AG09309 (cell line): Measurements from ENCODE around the gene CAPN7.

Experiments used
- DNase-seq: peaks from one replicate; pipeline ENCODE4 v3.0.0-alpha.2; 2010; ENCODE audit warnings: low read depth
- H3K4me3 ChIP-seq: 2 replicates; pipeline ENCODE4 v1.5.1; 2011; ENCODE audit warnings: mild to moderate bottlenecking, low read depth, low read length, moderate library complexity; ENCODE audit not compliant: control insufficient read depth
- TF ChIP-seq, protein P1 (sequence below): IDR thresholded peaks from 2 replicates; pipeline ENCODE4 v1.5.1; 2011; ENCODE audit warnings: mild to moderate bottlenecking, low read depth, low read length, inconsistent platforms; ENCODE audit not compliant: insufficient read depth, control insufficient read depth; ENCODE audit errors: missing control alignments

Gene CAPN7

DNA sequence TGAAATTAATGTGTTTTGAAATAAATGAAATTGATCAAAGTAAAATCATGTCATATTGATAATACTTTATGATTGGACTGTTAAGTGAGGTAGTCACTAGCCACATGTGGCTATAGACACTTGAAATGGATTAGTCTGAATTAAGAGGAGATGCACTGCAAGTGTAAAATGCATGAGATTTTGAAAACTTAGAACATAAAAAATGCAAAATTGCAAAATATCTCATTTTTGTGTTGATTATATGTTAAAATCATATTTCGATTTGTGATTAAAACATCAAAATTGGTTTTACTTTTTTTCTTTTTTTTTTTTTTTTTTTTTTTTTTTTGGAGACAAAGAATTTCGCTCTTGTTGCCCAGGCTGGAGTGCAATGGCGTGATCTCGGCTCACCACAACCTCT is 23.2 kb downstream of the CAPN7 start:
- H3K4me3 ChIP-seq, result no peak overlapping the region
- TF ChIP-seq, protein P1, sequence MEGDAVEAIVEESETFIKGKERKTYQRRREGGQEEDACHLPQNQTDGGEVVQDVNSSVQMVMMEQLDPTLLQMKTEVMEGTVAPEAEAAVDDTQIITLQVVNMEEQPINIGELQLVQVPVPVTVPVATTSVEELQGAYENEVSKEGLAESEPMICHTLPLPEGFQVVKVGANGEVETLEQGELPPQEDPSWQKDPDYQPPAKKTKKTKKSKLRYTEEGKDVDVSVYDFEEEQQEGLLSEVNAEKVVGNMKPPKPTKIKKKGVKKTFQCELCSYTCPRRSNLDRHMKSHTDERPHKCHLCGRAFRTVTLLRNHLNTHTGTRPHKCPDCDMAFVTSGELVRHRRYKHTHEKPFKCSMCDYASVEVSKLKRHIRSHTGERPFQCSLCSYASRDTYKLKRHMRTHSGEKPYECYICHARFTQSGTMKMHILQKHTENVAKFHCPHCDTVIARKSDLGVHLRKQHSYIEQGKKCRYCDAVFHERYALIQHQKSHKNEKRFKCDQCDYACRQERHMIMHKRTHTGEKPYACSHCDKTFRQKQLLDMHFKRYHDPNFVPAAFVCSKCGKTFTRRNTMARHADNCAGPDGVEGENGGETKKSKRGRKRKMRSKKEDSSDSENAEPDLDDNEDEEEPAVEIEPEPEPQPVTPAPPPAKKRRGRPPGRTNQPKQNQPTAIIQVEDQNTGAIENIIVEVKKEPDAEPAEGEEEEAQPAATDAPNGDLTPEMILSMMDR, result no peak
- no peak for DNase-seq

DNA sequence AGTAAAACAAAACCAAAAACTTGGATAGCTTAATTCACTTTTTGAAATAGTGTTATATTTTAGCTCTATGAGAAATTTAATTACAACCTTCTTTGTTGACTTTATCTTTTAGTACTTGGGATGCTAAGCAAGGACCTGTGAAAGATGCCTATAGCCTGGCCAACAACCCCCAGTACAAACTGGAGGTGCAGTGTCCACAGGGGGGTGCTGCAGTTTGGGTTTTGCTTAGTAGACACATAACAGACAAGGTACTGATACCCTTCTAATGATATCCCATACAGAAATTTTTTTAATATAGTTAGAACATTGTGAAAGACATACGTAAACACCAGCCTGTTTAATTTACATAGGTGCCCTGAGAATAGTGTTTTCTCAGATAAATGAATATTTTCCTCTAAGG is 35.3 kb downstream of the CAPN7 start:
- TF ChIP-seq, protein P1, result peak; percentile 41
- no peak for DNase-seq
- no peak overlapping the region for H3K4me3 ChIP-seq

DNA sequence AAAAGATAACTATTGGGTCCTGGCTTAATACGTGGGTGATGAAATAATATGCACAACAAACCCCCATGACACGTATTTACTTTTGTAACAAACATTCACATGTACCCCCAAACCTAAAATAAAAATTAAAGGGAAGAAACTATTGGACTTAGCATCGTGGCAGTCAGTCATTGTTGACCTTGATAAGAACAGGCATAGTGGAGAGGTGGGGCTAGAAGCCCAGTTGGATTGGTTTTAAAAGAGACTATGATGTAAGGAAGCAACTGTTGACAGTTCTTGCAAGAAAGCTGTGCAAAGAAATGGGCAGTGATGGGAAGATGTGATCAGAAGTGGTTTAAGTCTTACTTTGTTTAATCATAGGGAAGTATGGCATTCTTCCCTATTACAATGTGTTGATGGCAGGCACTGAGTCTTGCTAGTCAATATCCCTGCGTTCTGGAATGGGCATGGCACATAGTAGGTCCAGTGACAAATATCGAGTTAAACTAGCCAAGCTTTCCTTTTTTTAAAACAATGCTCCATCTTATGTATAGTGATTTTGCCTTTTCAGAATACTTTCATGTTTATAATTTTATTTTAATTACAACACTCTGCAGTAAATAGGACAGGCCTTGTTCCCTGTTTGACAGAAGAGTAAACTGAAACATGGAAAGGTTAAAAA is 37.9 kb downstream of the CAPN7 start:
- no peak overlapping the region for H3K4me3 ChIP-seq
- DNase-seq, result no peak
- TF ChIP-seq, protein P1, result no peak

- TF ChIP-seq, protein P1, result no peak
- no peak overlapping the region for H3K4me3 ChIP-seq
- no peak for DNase-seq
These were observed 40.1 kb downstream of the CAPN7 start for GRCh38 chr3:15246186-15246585.

- no peak for DNase-seq
- no peak overlapping the region for H3K4me3 ChIP-seq
- TF ChIP-seq, protein P1, result no peak
These were observed 47.1 kb downstream of the CAPN7 start for GRCh38 chr3:15253023-15253697.

GRCh38 chr3:15255215-15255614 is 49.2 kb downstream of the CAPN7 start:
- DNase-seq, result no peak
- TF ChIP-seq, protein P1, result no peak
- H3K4me3 ChIP-seq, result no peak overlapping the region
